ENCODE results near the gene NIPAL3.

DNA sequence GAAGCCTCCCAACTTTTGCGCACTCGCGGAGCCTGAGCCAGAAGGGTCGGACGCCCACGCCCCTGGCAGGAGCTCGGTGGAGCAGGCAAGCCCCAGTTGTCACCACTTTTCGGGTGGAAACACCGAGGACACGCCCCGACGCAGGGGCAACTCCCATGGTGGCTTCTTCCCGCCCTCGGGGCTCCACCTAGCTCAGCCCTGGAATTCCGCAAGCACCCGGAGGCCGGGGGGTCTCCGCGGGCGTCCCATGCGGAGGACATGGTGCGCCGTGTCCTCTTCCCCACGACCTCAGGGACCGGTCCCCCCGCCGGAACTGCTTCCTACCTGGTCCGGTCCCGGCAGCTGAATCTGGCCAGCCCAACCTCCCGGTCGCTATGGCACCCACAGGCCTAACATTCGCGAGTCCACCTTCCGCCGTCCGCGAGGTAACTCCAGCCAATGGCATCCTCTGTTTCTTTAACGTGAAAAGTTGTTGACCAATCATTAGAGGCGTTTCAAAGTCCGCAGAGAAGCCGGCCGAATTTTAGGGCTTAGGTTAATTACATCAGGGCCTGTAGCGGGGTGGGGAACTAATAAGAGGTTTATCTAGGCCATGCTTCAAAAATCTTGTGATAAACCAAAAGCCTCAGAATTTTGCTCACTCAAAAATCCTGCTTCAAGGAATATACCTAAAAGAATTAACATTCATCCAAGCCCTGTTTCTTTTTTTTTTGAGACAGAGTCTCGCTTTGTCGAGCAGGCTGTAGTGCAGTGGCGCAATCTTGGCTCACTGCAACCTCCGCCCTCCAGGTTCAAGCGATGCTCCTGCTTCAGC lies 2.0 kb upstream of the NIPAL3 start, which contains the start of gene STPG1:
- TF ChIP-seq CTCF (IDR thresholded peaks at IDR 0.05; ENCODE audit: low read length): no peak
- no peak for TF ChIP-seq EZH2 (optimal IDR thresholded peaks at IDR 0.05; ENCODE audit: low read depth, low read length)
- TF ChIP-seq EZH2phosphoT487 (IDR thresholded peaks at IDR 0.05; ENCODE audit: low read length): no peak
